CD14-positive monocyte (primary cell): Measurements from ENCODE around the gene GREM2. TPM values are rescaled to one million over a fixed set of nuclear protein-coding genes. Genes with fewer than 3 reads are reported as not detected.

ENCODE experiments used
- DNase-seq, 3 donors: peaks; one replicate each; pipeline ENCODE4 v3.0.0-alpha.2; 2011 to 2022
- H2AFZ ChIP-seq: 2 replicates; pipeline ENCODE4 v1.6.0; 2012; ENCODE audit warnings: mild to moderate bottlenecking, low read depth, low read length, inconsistent platforms; ENCODE audit not compliant: insufficient read depth, poor library complexity, severe bottlenecking
- H3K27ac ChIP-seq, 2 donors: 1 replicate in 1 of 2; 2 replicates in 1 of 2; pipeline ENCODE4 v1.5.1; 2012 to 2013; ENCODE audit warnings: low read length in 2 of 2, control low read depth in 1 of 2, inconsistent platforms in 1 of 2, low read depth in 1 of 2, mild to moderate bottlenecking in 1 of 2
- H3K27me3 ChIP-seq, 2 donors: one replicate each; pipeline versions ENCODE4 v1.6.0 to v1.6.1; 2011 to 2013; ENCODE audit warnings: low read length in 2 of 2; ENCODE audit not compliant: control insufficient read depth in 2 of 2, insufficient read depth in 2 of 2
- H3K36me3 ChIP-seq, 2 donors: replicated peaks in 1 of 2; 1 replicate in 1 of 2; 2 replicates in 1 of 2; pipeline versions ENCODE4 v1.5.1 to v1.6.1; 2012 to 2013; ENCODE audit warnings: low read length in 2 of 2, control low read depth in 1 of 2, inconsistent platforms in 1 of 2, mild to moderate bottlenecking in 1 of 2; ENCODE audit not compliant: insufficient read depth in 2 of 2, control insufficient read depth in 1 of 2
- H3K4me1 ChIP-seq, 2 donors: 1 replicate in 1 of 2; 2 replicates in 1 of 2; pipeline versions ENCODE4 v1.5.1 to v1.6.1; 2012 to 2013; ENCODE audit warnings: low read length in 2 of 2, control low read depth in 1 of 2, inconsistent platforms in 1 of 2, mild to moderate bottlenecking in 1 of 2, moderate library complexity in 1 of 2; ENCODE audit not compliant: insufficient read depth in 2 of 2, control insufficient read depth in 1 of 2
- H3K4me2 ChIP-seq: replicated peaks from 2 replicates; pipeline ENCODE3; 2012; ENCODE audit warnings: low read length, moderate library complexity, mild to moderate bottlenecking; ENCODE audit not compliant: poor library complexity, severe bottlenecking; ENCODE audit errors: extremely low read depth
- H3K4me3 ChIP-seq, 3 experiments: fragments of 200-600 bp in 1 of 3; sonication (generic) in 1 of 3; replicated peaks in 1 of 3; 1 replicate in 2 of 3; 2 replicates in 1 of 3; pipeline ENCODE4 v1.5.1; 2011 to 2013; ENCODE audit warnings: low read length in 3 of 3, mild to moderate bottlenecking in 3 of 3, control low read depth in 2 of 3, low read depth in 2 of 3, inconsistent platforms in 1 of 3, moderate library complexity in 1 of 3
- H3K79me2 ChIP-seq: 2 replicates; pipeline ENCODE4 v1.6.0; 2012; ENCODE audit warnings: mild to moderate bottlenecking, control low read depth, inconsistent platforms, low read length, moderate library complexity; ENCODE audit not compliant: insufficient read depth
- H3K9ac ChIP-seq: 2 replicates; pipeline ENCODE4 v1.6.0; 2017; ENCODE audit warnings: low read length, mild to moderate bottlenecking; ENCODE audit not compliant: insufficient read depth, poor library complexity, severe bottlenecking
- H3K9me3 ChIP-seq, 2 donors: replicated peaks in 1 of 2; 1 replicate in 1 of 2; 2 replicates in 1 of 2; pipeline versions ENCODE4 v1.5.1 to v1.6.1; 2012 to 2013; ENCODE audit warnings: low read length in 2 of 2, control low read depth in 1 of 2; ENCODE audit not compliant: control insufficient read depth in 1 of 2, insufficient read depth in 1 of 2
- H4K20me1 ChIP-seq: 2 replicates; pipeline ENCODE4 v1.6.0; 2012; ENCODE audit warnings: mild to moderate bottlenecking, low read length, control low read depth, moderate library complexity; ENCODE audit not compliant: insufficient read depth
- H3K27ac Mint-ChIP-seq, 7 donors: one replicate each; pipeline ENCODE4 v1.8.0; 2020; ENCODE audit warnings: mild to moderate bottlenecking in 7 of 7, mixed read lengths in 7 of 7, moderate library complexity in 6 of 7, inconsistent platforms in 2 of 7
- H3K27me3 Mint-ChIP-seq, 3 donors: one replicate each; pipeline ENCODE4 v1.8.0; 2021 to 2022; ENCODE audit warnings: low read depth in 3 of 3, mild to moderate bottlenecking in 3 of 3, mixed read lengths in 3 of 3, moderate library complexity in 3 of 3, inconsistent platforms in 1 of 3
- H3K36me3 Mint-ChIP-seq, 2 donors: one replicate each; pipeline ENCODE4 v1.8.0; 2020; ENCODE audit warnings: mixed read lengths in 2 of 2, inconsistent platforms in 1 of 2, mild to moderate bottlenecking in 1 of 2
- H3K4me1 Mint-ChIP-seq: one replicate; pipeline ENCODE4 v1.8.0; 2020; ENCODE audit warnings: mild to moderate bottlenecking, mixed read lengths
- H3K4me3 Mint-ChIP-seq, 2 donors: one replicate each; pipeline ENCODE4 v1.8.0; 2020; ENCODE audit warnings: mild to moderate bottlenecking in 2 of 2, mixed read lengths in 2 of 2, moderate library complexity in 1 of 2
- H3K9me3 Mint-ChIP-seq, 7 donors: one replicate each; pipeline ENCODE4 v1.8.0; 2020 to 2022; ENCODE audit warnings: mixed read lengths in 7 of 7, mild to moderate bottlenecking in 6 of 7, moderate library complexity in 6 of 7, inconsistent platforms in 2 of 7
- WGBS: methylation state at CpG from one replicate; pipeline ENCODE4 v1.1.5; 2013; ENCODE audit warnings: missing lambda C conversion rate; ENCODE audit not compliant: insufficient coverage; 5-methylcytosine and 5-hydroxymethylcytosine counted together
- intact Hi-C, 2 donors: fragments of 100-400 bp; cut with micrococcal nuclease; formaldehyde crosslinking; loops; one replicate each; pipeline versions ENCODE4 v1.15.0 to v1.15.1; 2023
- polyA plus RNA-seq, 3 donors: library from polyadenylated mRNA; depleted of rRNA in 1 of 3; unstranded in 2 of 3; stranded (reverse) in 1 of 3; fragments of 300-500 nt in 2 of 3; fragments of >200 nt in 1 of 3; fragmentation: Illumina TruSeq in 2 of 3; gene quantifications; 1 replicate in 2 of 3; 2 replicates in 1 of 3; pipeline ENCODE4 v1.2.3, GENCODE V29; 2012 to 2021
- TF ChIP-seq, protein P1 (sequence below): fragments of 200-600 bp; IDR thresholded peaks from one replicate; pipeline ENCODE4 v1.8.0; 2022; ENCODE audit warnings: antibody characterized with exemption, mild to moderate bottlenecking

The GREM2 gene
- polyA plus RNA-seq, 3 donors: not detected

DNA sequence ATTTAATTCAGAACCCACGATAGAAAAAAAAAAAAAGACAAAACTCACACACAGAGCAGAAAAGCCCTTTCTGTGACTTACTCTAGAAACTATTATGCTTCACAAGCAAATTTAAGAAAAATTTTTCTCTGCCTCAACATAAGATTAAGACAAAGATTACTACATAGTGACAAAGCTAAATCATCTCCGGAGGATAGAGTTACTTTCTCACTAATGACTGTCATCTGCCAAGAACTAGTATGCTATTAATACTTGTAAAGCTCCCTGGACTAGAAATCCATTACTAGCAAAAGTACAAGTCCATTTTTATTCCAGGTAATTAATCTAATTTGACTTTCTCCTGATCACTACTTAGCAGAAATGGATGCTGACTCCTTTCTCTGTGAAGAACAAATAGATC, 25.9 kb downstream of the GREM2 start:
- Mint-ChIP-seq H3K4me1 (no peaks in the 10 kb centered on the region), H3K4me3 (no peak overlapping the region), H3K36me3 (no peaks in the 10 kb centered on the region), H3K27me3 (peaks cover 2 to 5% (median 3%) of the 10 kb centered on the region in 3 donors), H3K9me3 (peaks cover 0 to 9% (median 2%) of the 10 kb centered on the region in 7 donors), H3K27ac (no peak overlapping the region)
- H4K20me1 ChIP-seq: no peaks in the 10 kb centered on the region
- no peak overlapping the region for H3K9ac ChIP-seq
- no peaks in the 10 kb centered on the region for H3K4me1 ChIP-seq
- no peak overlapping the region for H3K4me3 ChIP-seq
- intact Hi-C loops: no loop called here
- no peak overlapping the region for H3K4me2 ChIP-seq
- H3K36me3 ChIP-seq: no peaks in the 10 kb centered on the region
- no peak for DNase-seq
- H3K27ac ChIP-seq: no peak overlapping the region
- H2AFZ ChIP-seq: no peak overlapping the region
- no peaks in the 10 kb centered on the region for H3K79me2 ChIP-seq
- H3K9me3 ChIP-seq: no peaks in the 10 kb centered on the region
- H3K27me3 ChIP-seq: no peaks in the 10 kb centered on the region
- TF ChIP-seq, protein P1, sequence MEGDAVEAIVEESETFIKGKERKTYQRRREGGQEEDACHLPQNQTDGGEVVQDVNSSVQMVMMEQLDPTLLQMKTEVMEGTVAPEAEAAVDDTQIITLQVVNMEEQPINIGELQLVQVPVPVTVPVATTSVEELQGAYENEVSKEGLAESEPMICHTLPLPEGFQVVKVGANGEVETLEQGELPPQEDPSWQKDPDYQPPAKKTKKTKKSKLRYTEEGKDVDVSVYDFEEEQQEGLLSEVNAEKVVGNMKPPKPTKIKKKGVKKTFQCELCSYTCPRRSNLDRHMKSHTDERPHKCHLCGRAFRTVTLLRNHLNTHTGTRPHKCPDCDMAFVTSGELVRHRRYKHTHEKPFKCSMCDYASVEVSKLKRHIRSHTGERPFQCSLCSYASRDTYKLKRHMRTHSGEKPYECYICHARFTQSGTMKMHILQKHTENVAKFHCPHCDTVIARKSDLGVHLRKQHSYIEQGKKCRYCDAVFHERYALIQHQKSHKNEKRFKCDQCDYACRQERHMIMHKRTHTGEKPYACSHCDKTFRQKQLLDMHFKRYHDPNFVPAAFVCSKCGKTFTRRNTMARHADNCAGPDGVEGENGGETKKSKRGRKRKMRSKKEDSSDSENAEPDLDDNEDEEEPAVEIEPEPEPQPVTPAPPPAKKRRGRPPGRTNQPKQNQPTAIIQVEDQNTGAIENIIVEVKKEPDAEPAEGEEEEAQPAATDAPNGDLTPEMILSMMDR: no peak
- WGBS: no CpG with 5 or more reads among the region's 2 CpGs

DNA sequence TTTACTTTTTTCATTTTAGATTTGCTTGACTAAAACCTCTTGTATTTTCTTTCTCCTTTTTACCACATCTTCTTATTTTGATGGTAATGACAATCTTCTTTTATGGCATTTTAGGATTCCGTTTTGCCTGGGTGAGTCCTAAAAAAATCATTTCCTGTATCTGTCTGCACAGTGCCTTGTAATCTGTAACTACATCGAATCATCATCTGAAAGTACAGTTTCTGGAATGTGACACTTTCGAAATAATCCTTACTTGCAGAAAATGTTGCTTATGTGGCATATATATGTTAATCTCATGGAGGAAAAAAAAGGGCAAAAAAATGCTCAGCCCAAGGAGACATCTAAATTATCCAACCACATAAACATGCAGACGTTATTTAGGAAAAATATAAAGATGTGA, 29.0 kb downstream of the GREM2 start:
- no peak overlapping the region for H3K4me3 Mint-ChIP-seq
- WGBS: no CpG with 5 or more reads among the region's 4 CpGs
- H3K27me3 Mint-ChIP-seq: peaks cover 0 to 4% (median 3%) of the 10 kb centered on the region in 3 donors
- Histone ChIP-seq H3K4me3 (no peak overlapping the region), H3K9me3 (no peaks in the 10 kb centered on the region), H3K4me1 (no peaks in the 10 kb centered on the region), H3K4me2 (no peak overlapping the region), H3K9ac (no peak overlapping the region), H2AFZ (no peak overlapping the region), H3K27me3 (no peaks in the 10 kb centered on the region), H3K27ac (no peak overlapping the region), H3K36me3 (no peaks in the 10 kb centered on the region), H4K20me1 (no peaks in the 10 kb centered on the region), H3K79me2 (no peaks in the 10 kb centered on the region)
- H3K27ac Mint-ChIP-seq: no peak overlapping the region
- no peak for DNase-seq
- no peaks in the 10 kb centered on the region for H3K4me1 Mint-ChIP-seq
- peaks cover 0 to 11% (median 2%) of the 10 kb centered on the region in 7 donors for H3K9me3 Mint-ChIP-seq
- TF ChIP-seq, protein P1: no peak
- intact Hi-C loops: no loop called here
- H3K36me3 Mint-ChIP-seq: no peaks in the 10 kb centered on the region
